Cardiac fibroblast (primary cell): ENCODE results near the gene SYCN.
A peak's percentile ranks its signal among the peaks of the same experiment; 100 is the strongest.

Source experiments
- DNase-seq, 2 donors: peaks; one replicate each; pipeline versions ENCODE4 v3.0.0 to v3.0.0-alpha.2; 2010; ENCODE audit warnings: low read depth in 2 of 2
- H3K4me3 ChIP-seq, 2 donors: replicated peaks in 1 of 2; 1 replicate in 1 of 2; 2 replicates in 1 of 2; pipeline ENCODE4 v1.5.1; 2011; ENCODE audit warnings: low read depth in 2 of 2, low read length in 2 of 2, mild to moderate bottlenecking in 2 of 2, moderate library complexity in 1 of 2
- TF ChIP-seq, protein P1 (sequence below): IDR thresholded peaks from one replicate; pipeline ENCODE4 v1.5.1; 2011; ENCODE audit warnings: low read depth, mild to moderate bottlenecking, low read length, inconsistent platforms

Gene SYCN

DNA sequence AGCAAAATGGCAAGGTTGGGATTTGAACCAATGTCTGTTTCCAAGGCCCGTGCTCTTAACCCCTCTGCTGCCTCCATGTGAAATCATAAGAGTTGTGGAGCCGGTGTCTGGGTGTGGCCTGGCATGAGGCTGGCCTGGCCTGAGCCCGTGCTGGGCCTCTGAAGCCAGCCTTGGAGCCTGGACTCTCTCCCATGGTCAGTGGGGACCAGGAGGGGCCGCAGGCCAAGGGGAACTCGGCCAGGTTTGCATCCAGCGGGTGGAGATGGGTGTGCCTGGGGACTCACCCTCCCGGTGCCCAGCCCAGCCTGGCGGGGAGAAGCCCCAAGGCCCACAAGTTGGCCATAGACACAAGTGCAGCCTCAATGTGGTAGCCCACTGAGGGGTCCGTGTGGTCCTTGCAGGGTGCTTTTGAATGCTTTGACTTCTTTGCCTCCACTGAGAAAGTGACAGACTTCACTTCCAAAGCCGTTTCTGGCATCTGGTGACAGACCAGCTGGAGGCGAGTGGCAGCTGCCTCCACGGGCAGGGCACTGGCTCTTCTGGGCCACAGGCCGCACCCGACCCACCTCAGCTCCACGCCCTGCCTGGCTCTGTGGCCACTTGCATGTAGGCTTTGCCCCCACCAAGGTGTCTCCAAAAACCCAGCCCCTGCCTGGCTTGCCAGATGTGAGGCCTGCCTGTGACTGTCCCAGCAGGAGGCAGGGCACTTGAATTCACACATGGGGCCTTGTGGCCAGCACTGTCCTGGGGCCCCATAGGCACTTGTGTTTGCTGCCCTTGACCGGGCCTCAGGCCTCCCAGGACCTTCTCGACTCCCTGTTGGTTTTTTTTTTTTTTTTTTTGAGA, 33.5 kb downstream of the SYCN start:
- no peak overlapping the region for H3K4me3 ChIP-seq
- TF ChIP-seq, protein P1, sequence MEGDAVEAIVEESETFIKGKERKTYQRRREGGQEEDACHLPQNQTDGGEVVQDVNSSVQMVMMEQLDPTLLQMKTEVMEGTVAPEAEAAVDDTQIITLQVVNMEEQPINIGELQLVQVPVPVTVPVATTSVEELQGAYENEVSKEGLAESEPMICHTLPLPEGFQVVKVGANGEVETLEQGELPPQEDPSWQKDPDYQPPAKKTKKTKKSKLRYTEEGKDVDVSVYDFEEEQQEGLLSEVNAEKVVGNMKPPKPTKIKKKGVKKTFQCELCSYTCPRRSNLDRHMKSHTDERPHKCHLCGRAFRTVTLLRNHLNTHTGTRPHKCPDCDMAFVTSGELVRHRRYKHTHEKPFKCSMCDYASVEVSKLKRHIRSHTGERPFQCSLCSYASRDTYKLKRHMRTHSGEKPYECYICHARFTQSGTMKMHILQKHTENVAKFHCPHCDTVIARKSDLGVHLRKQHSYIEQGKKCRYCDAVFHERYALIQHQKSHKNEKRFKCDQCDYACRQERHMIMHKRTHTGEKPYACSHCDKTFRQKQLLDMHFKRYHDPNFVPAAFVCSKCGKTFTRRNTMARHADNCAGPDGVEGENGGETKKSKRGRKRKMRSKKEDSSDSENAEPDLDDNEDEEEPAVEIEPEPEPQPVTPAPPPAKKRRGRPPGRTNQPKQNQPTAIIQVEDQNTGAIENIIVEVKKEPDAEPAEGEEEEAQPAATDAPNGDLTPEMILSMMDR = no peak
- no peak for DNase-seq

DNA sequence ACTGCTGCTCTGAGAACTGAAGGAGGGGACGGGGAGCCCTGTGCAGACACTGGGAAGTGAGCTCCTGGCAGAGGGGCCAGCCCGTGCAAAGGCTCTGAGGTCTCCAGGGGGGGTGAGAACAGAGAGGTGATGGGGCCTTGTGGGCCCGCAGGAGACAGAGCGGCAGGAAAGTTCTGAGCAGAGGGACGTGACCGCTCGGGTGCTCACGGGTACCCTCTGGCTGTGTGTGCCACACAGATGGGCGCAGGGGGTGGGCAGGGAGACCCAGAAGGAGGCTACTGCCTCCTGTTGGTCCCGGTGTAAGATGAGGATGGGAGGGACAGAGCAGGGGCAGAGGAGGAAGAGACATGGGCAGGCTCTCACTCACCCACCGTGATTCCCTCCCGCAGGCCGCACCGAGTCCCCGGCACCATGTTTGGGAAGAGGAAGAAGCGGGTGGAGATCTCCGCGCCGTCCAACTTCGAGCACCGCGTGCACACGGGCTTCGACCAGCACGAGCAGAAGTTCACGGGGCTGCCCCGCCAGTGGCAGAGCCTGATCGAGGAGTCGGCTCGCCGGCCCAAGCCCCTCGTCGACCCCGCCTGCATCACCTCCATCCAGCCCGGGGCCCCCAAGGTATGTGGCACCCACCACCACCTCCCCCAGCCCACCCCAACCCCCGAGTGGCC, 34.8 kb downstream of the SYCN start:
- no peak for DNase-seq
- TF ChIP-seq, protein P1 = no peak

DNA sequence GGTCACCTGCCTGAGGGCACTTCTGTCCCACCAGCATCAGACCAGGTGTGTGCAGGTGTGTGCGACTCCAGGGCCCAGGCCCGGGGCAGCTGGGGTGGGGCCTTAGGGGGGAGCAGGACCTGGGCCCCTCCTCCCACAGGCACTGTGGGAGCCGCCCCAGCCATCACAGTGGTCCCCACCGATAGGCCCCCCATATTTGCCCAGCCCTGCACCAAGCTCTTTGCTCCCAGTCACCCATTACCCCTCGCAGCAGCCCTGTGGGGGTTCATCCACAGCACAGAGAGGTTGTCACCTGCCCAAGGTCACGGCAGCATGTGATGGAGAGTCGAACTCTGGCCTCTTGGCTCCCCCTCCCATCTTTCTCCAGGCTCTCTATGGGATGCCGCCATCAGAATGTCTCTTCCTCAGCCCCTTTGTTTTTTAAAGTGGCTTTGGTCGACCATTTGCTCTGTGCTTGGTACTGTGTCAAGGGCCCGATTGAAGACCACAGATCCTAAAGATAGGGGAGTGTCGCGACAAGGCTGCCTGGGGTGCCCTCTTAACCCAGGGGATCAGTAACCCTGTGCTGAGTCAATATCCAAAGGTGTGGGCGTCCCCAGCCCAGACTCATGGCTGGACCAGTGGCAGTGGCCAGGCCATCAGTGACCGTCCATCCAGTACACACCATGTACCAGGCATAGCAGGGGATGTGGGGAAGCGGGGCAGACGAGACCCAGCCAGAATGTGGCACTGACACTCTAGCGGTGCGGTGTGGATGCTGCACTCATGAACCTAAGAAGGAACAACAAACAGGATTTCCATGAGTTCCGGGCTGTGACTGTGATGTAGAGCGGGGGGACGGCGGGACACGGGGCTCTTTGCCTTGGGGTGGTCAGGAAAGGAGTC, 35.6 kb downstream of the SYCN start:
- TF ChIP-seq, protein P1 = no peak
- no peak overlapping the region for H3K4me3 ChIP-seq
- DNase-seq = no peak

More for the DNA sequence above, 34.8 kb downstream of the SYCN start:
- no peak overlapping the region for H3K4me3 ChIP-seq

DNA sequence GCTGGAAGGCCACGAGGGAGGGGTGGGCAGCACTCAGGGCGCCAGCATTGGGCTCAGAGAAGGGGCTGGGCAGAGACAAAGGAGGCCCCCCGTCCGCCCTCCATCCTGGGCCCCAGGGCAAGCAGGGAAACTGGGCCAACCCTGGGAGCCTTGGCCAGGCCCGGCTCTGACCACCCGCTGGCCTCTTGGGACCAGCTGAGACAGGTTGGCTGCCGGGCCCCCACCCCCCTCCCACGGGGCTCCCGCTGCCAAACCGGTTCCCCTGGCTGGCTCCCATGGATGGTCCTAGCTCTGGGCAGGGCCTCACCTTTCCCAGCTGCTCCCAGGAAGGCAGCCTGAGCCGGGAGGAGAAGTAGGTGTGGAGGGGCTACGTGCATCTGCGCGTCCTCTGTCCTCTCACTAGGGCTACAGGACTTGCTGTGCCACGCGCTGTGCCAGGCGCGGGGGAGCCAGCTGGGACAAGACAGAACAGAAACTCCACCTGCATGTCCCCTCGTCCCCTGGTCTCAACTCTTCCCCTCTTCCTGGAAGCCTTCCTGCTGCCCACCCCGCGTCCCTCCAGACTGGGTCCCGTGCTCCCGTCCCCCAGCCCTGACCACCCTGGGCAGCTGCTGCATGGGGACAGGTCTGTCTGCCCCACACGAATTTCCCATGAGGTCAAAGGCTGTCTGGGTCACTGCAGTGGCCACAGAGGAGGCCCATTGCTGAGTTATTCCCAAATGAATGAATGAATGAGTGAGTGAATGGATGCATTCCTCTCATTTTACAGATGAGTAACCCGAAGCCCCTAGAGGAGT, 36.4 kb downstream of the SYCN start:
- DNase-seq = no peak
- no peak overlapping the region for H3K4me3 ChIP-seq
- TF ChIP-seq, protein P1 = no peak

DNA sequence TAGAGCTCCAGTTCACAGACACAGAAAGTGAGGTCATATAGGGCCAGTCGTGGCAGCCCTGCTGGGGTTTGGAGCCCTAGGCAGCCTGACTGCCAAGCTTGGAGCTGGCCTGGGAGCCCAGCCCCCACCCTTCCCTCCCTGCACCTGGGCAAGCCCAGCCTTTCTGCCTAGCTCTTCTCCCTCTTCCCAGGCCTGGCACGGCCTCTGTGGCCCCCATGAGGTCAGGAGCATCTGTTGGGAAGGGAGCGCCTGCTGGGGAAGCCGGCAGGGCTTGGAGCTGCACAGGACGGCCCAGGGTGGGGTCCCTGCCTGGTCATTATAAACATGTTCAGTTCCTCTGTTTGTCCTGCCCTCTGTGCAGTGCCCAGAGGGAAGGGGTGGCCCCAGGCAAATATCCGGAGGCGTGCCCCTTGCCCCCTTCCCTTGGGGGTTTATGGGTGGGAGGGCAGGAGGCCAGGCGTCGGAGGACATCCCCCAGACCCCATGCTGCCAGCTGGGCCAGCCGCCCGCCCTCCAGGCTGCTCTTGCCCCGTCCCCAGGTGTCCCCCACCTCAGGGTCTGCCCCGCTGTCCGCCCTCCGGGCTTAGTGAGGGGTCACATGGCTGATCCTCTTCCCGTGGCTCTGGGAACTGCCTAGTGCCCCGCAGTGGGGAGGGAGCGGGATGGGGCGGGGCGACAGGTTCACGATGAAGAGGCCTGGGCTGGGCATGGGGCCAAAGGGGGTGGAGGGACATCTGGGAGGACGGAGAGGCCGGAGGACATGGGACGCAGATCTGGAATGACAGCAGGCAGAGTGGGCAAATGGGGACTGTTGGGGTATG, 37.3 kb downstream of the SYCN start:
- no peak overlapping the region for H3K4me3 ChIP-seq
- TF ChIP-seq, protein P1 = no peak
- peak in 1 of 2 donors; percentile 13 for DNase-seq
